GM21619 (cell line): ENCODE measurements around the gene ANKRA2.
A peak's percentile ranks its signal among the peaks of the same experiment; 100 is the strongest.
"Not testable (repeated sequence)": the region's sequence is repeated elsewhere in the genome, so short reads cannot be mapped to it uniquely, and the experiment has no call there.

Experiments used
- ATAC-seq: cut with Tn5 transposase; IDR thresholded peaks from one replicate; pipeline ENCODE4 v1.9.1; 2021; ENCODE audit not compliant: unreplicated experiment

ANKRA2 gene

DNA sequence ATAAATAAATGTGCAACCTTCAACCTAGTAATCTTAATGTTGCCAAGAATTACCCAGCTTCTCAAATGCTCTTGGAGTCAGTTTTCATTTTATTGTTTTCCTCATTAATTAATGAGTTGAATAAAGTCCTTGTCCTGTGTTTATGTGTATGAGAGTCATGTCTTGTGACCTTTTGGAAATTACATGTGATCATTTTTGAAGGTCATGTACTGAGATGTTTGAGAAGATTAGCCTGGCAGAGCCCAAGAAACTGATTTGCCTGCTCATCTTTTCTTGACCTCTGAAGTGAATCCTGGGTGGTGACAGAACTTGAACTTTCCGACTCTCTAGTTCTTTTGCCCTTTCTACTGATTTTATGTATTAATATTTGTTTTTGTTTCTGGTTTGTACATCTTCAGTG is 15.4 kb downstream of the ANKRA2 start:
- no peak for ATAC-seq

DNA sequence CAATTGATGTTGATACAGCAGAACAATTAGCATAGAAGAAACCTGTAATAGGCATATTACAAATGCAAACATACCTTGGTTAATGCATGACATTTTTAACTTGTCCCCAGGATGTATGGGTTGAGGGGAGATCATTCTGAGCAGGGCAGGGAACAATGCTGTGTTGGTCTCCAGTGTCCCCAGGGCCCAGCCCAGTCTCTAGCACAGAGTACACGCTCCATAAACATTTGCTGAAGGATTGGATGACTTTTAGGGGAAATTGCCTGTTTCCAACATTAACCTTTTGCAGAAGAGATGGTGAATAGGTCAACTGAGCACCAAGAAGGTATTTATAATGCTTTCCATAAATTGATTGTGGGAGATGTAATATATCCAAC is 20.0 kb downstream of the ANKRA2 start:
- ATAC-seq = no peak

DNA sequence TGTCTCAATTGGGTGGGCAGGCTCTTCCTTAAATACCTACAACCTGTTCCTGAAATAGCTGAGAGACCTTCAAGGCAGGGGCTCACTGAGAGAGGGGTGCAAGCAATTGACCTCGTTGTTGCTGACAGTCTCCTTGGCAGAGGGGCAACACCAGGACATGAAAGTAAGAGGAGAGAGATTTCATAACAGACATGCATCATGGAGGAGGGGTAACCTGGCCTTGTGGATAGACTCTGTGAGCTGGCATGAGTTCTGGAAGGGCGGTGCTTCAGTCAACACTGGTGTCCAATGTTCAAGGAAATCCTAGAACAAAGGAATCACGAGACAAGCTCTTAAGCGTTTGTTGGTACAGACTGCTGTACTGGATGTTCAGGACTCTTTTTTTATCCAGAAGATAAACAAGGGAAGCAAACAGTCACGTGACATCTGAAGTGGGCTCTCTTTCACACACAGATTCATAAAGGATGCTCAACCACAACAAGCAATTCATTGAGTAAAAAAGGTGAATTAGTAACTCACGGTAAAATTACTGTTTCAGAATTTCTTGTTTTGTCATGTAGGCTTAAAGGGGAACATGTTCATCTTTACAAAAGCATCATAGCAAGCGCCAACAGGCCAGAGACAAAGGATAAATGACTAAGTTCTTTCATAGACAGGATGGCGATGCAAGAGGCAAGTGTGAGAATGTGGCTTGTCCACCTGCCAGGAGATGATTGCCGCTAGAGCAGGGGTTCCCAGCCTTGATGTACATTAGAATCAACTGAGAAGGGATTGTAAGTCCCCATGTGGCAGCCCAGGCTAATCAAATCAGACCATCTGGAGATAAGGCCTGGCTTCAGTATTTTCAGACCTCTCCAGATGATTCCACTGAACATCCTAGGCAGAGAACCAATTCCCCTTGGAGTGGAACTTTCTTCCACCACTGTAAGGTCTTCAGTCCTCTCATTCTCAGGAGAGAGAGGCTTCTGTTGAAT is 20.7 kb downstream of the ANKRA2 start:
- no peak for ATAC-seq

GRCh38 chr5:73542020-73542419 is 23.4 kb downstream of the ANKRA2 start:
- no peak for ATAC-seq

- no peak for ATAC-seq
Observed at GRCh38 chr5:73540192-73540591, 25.2 kb downstream of the ANKRA2 start.

DNA sequence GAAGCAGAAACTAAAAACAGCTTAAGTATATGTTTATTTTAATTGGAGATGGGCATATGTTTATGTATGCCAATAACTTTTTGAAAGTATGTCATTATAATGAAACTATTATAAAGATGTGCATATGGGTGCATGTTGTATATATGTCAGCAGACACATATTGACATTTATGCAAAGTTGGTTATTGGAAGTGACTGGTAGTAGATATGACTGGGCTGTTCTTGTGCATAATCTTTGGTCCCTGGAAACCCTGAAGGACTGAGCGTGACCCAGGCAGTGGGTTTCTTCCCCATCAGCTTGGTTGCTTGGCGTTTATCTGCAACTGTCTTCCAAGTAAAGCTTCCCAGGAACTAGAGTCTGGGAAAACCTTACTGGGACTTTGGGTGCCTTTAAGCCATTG is 25.7 kb downstream of the ANKRA2 start:
- no peak for ATAC-seq

DNA sequence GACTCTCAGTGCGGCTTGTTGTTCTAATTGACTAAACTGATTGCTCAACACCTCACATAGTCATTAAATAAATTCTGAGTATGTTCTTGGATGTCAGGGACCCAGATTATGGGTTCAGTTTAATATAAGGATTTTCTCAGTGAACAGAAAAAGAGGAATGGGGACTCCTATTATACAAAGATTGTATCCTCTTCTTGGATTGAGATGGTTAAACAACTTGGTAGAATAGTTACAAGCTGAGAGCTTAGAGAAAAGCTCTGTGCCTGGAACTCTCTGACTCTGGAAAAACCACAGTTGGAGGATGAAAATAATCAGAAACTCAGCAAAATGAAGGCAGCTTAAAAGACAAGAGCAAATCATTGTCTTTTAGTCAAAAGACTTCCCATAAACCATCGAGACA is 30.5 kb downstream of the ANKRA2 start:
- ATAC-seq = no peak

DNA sequence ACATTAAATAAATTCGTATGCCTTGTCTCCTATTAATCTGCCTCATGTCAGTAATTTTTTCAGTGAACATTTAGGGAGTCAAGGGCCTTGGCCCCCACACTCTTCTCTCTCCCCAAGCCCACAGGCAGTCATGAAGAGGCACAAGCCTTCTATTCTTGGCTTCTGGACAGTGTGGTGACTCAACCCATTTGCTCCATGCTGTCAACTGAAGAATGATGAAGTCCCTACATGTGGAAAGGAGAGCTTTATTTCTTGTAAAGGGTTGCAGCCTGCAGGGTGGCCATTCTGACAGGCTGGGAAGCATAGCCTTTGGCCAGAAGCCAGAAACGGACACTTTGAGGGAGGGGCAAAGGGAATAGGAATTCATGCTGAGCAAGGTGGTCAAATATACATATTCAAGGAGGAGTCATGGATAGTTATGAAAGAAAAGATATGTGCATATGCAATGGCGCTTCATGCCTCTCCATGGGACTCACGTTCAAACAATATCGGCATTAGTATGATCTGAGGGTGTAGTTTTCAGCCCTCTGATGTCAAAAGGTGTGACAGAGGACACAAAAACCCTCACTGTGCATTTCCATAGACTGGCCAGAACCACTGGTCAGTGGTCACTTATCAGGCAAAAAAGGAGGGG is 31.3 kb downstream of the ANKRA2 start:
- no peak for ATAC-seq

DNA sequence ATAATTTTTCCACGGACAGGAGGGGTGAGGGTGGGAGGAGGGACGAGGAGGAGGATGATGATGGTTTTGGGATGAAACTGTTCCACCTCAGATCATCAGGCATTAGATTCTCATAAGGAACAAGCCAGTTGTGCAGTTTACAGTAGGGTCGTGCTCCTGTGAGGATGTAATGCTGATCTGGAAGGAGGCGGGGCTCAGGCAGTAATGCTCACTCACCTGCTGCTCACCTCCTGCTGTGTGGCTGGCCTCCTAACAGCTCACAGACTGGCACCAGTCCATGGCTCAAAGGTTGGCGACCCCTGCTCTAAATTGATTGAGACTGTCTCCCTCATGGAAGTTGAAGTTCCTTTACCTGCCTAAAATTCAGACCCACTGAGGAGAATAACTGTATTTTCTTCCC is 33.2 kb downstream of the ANKRA2 start:
- no peak for ATAC-seq

DNA sequence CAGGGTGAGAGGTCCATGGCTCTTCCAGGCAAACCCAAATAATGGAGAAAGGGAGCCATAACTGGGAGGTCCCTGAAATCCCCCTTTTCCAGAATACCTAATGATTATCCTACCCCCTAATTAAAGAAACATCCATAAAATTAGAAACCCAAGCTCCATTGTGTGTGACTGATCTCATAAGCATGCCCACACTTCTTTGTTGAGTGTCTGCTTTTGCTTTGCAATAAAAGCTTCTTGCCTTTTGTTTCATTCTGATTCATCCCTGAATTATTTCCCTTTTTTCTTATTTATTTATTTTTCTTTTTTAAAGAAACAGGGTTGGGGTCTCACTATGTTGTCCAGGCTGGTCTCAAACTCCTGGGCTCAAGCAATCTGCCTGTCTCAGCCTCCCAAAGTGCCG is 34.1 kb downstream of the ANKRA2 start:
- ATAC-seq = no peak

DNA sequence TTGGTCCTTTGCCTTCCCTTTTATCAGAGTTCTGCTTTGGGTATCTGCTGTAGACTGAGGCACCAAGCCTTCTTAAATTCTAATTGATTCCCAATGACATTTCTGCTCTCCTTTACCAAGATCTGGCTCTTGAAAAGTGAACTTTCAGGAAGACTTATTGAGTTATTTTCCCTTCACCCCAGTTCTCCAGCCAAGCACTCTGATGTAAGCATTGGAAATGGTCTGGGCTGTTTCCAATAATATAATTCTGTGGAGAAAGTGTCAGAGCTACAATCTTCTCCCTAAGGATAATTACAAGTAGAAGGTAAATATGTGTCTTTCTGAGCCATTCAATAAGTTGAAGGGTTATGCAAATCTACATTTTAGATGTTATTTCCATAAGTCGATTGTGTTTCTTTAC is 36.4 kb downstream of the ANKRA2 start:
- ATAC-seq = no peak

DNA sequence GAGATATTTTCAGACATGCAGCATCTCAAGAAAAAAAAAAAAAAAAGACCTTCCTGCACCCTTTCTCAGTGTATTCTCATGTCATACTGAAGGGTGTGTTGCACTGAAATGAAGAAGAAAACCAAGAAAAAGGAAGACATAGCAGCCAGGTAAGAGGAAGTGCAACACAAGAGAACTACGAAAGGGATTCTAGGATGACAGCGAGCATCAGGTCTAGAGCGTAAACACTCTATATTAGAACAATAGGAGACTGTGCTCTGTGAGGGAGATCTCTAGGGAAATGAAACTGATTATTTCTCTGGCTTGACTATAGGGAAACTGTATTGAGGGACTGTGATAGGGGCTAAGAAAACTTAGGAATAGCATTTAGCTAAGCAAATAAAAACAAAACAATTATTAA is 37.2 kb downstream of the ANKRA2 start:
- ATAC-seq = no peak

DNA sequence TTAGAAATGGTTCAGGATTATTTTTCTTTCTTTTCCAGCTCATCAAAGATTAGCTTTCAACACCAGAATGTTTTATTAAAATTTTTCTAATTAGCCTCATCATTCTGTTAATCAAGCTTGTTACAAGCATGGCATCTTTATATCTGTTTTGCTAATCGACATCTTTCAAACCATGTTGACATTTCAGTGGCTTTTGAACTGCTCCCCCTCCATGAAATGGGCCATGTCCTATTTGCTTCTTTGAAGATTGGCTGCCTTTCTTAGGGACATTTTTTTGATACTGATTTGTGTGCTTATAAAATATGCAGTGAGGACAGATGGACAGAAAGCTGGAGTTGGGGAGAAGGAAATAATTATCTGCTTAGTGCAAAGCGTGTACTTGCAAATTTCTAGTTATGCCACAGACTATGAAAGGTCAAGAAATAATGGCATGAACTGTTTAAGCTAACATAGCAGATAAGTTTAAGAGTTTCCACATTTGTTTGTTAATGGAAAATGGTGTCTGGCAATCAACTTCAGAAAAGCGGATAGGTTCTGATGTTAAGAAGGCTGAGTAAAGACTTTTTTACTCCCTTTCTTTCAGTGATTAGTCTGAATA is 39.7 kb downstream of the ANKRA2 start:
- ATAC-seq = no peak

GRCh38 chr5:73523861-73524260 is 41.6 kb downstream of the ANKRA2 start:
- ATAC-seq = no peak

DNA sequence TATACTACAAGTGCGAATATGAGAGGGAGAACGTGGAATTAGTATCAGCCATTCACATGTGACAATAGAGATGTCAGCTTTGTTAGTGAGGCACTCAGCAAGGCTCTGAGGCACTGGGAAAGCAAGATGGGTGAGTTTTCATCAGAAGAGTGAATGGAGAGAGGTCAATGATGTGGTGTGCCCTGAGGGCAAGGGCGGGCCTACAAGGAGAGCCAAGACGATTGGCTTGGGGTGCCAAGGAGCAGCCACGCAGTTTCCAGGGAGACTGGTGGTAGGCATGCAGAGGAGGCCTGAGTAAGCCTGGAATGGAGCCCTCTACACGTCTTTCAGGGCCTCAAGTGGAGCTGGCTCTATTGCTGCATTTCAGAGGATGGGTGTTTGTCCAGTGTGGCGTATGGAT is 42.5 kb downstream of the ANKRA2 start:
- ATAC-seq = no peak

GRCh38 chr5:73519531-73520283 is 45.7 kb downstream of the ANKRA2 start:
- peak; percentile 97 for ATAC-seq

- no peak for ATAC-seq
Observed at GRCh38 chr5:73515232-73515631, 50.2 kb downstream of the ANKRA2 start.

- ATAC-seq = no peak
Observed at GRCh38 chr5:73514418-73514817, 51.0 kb downstream of the ANKRA2 start.

GRCh38 chr5:73513996-73514395 is 51.4 kb downstream of the ANKRA2 start:
- ATAC-seq = no peak

DNA sequence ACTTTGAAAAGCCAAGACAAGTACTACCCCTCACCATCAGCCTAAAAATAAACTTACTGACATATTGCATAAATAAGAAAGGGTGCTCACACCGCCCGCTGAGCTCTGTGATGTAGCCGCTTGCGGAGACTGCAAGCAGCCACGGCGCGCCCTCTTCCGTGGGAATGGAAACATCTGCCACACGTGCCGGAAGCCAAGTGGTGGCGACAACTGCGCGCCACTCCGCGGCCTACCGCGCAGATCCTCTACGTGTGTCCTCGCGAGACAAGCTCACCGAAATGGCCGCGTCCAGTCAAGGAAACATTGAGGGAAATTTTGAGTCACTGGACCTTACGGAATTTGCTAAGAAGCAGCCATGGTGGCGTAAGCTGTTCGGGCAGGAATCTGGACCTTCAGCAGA is 56.9 kb downstream of the ANKRA2 start:
- ATAC-seq = not testable (repeated sequence)

DNA sequence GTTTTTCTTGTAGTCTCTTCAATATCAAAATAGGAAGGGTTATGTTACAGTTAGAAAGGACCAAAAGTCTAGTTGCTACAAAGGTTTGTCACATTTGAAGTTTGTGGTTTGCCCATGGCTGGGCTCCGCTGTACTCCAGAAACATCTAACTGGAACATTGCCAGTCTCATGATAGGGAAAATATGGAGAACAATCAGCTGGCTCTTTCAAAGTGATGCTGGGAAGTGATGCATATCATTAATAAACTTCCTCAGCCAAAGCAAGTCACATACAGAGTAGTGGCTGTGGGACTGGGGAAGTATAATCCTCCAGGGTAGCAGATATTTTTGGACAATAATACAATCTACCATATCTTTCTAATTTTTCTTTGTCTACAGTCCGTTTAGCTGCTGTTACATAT is 58.4 kb downstream of the ANKRA2 start:
- ATAC-seq = no peak
